Measurements from ENCODE around the gene SIM1.

- TF ChIP-seq CTCF (IDR thresholded peaks at IDR 0.05), result no peak
- no peak for TF ChIP-seq POLR2AphosphoS5 (IDR thresholded peaks at IDR 0.05)
- TF ChIP-seq POLR2A (IDR thresholded peaks at IDR 0.05), result no peak
- no peak for TF ChIP-seq EP300 (IDR thresholded peaks at IDR 0.05)
These were observed 40.3 kb upstream of the SIM1 start for GRCh38 chr6:100504786-100505737.
